NOMO-1 treated with dmso at 0.1 percent for 144 hours (cell line): ENCODE results near the gene FBXO4.

Experiments used
- DNase-seq: peaks from one replicate; lab custom pipeline; 2025; ENCODE audit not compliant: unreplicated experiment; lab: John Stamatoyannopoulos, UW

Gene FBXO4, protein sequence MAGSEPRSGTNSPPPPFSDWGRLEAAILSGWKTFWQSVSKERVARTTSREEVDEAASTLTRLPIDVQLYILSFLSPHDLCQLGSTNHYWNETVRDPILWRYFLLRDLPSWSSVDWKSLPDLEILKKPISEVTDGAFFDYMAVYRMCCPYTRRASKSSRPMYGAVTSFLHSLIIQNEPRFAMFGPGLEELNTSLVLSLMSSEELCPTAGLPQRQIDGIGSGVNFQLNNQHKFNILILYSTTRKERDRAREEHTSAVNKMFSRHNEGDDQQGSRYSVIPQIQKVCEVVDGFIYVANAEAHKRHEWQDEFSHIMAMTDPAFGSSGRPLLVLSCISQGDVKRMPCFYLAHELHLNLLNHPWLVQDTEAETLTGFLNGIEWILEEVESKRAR

DNA sequence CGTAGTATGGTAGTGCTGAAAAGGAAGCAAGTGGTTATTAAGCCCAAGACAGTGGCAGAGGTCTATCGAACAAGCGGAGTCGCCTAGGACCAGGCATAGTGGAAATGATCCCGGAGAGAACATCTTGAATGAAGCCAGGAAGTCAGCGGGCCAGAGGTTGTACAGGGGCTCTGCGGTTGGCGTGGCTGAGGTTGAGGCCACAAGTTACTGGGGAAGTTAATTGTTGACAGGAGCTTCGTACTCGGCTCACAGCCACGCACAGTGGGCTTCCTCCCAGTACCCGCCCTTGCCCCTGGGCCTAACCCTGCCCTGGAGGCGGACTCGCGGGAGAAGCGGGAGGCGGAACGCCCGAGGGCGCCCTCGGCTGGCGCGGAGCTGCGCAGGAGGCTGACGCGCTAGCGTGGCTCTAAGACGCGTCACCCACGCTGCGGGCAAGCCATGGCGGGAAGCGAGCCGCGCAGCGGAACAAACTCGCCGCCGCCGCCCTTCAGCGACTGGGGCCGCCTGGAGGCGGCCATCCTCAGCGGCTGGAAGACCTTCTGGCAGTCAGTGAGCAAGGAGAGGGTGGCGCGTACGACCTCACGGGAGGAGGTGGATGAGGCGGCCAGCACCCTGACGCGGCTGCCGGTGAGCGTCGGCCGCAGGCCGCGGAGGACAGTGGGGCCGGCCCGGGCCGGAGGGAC lies at the start of gene FBXO4:
TSS of gene FBXO4 (plus strand) at position 410 of the 683 bp plus-strand sequence. CDS start at position 439, 29 bp downstream.
- DNase-seq, result peak; percentile 96

- no peak for DNase-seq
Measured at GRCh38 chr5:41876678-41877077, 48.4 kb upstream of the FBXO4 start.

DNA sequence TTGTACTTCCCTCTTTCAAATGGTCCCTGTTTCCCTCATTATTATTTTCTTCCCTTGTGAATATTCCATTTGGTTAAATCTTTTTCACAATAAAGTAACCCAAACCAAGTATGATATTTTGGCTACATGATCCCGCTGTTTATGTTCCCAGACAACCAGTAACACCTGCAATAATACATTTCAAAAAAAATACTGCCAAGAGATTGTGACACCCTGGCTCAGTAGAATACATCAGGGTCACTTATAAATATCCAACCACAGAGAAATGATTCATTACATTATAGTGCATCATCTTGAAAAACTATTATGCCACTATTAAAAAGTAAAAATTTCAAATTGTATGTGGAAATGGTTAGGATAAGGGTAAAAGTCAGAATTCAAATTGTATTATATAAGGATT lies 47.7 kb upstream of the FBXO4 start:
- DNase-seq, result no peak

DNA sequence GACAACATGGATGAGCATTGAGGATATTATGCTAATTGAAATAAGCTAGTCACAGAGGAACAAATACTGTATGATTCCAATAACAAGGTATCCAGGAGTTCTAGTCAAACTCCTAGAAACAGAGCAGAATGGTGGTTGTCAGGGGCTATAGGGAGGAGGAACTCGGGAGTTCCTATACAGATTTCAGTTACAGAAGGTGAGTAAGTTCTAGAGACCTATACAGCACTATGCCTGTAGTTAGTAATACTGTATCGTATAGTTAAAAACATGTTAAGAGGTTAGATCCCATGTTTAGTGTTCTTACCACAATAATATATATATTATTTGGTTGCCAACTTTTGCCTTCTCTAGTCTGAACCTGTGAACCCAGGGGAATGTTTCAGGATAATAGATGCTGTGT lies 46.9 kb upstream of the FBXO4 start:
- no peak for DNase-seq

- no peak for DNase-seq
Measured at GRCh38 chr5:41878643-41879478, 46.2 kb upstream of the FBXO4 start.

DNA sequence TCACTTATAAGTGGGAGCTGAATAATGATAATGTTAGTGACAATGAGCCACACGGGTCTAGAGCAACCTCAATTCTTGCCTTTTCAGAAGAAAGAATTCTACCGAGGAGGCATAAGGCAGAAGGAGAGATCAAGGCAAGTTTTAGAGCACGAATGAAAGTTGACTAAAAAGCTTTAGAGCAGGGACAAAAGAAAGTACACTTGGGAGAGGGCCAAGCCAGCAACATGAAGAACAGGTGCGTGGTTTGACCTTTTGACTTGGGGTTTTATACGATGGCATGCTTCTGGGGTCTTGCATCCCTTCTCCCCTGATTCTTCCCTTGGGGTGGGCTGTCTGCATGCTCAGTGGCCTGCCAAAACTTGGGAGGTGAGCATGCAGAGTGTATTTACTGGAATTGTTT lies 42.3 kb upstream of the FBXO4 start:
- no peak for DNase-seq

GRCh38 chr5:41883243-41883642 lies 41.8 kb upstream of the FBXO4 start:
- DNase-seq, result no peak

DNA sequence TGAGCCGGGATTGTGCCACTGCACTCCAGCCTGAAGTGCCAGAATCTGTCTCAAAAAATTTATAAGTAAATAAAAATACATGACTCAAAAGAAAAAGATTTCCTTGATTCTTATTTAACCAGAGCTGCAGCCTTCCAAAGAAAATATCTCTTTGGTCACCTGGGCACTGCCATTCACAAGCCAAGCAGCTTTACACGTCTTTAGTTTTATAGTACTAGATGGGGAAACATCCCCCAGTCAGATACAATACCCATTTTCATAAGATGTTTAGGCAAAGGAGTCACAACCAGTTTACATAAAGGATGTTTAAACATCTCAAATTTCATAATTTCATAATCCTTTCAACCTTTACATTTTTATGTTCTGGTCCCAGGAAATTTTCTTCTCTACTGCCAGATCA lies 41.1 kb upstream of the FBXO4 start:
- DNase-seq, result no peak

- no peak for DNase-seq
Measured at GRCh38 chr5:41885286-41885685, 39.8 kb upstream of the FBXO4 start.

- no peak for DNase-seq
Measured at GRCh38 chr5:41891066-41891707, 33.9 kb upstream of the FBXO4 start.

- DNase-seq, result no peak
Measured at GRCh38 chr5:41892031-41892430, 33.0 kb upstream of the FBXO4 start.

GRCh38 chr5:41893074-41893851 lies 31.8 kb upstream of the FBXO4 start:
- no peak for DNase-seq

- DNase-seq, result no peak
Measured at GRCh38 chr5:41896230-41896629, 28.9 kb upstream of the FBXO4 start.

- no peak for DNase-seq
Measured at GRCh38 chr5:41903382-41903891, 21.6 kb upstream of the FBXO4 start.

DNA sequence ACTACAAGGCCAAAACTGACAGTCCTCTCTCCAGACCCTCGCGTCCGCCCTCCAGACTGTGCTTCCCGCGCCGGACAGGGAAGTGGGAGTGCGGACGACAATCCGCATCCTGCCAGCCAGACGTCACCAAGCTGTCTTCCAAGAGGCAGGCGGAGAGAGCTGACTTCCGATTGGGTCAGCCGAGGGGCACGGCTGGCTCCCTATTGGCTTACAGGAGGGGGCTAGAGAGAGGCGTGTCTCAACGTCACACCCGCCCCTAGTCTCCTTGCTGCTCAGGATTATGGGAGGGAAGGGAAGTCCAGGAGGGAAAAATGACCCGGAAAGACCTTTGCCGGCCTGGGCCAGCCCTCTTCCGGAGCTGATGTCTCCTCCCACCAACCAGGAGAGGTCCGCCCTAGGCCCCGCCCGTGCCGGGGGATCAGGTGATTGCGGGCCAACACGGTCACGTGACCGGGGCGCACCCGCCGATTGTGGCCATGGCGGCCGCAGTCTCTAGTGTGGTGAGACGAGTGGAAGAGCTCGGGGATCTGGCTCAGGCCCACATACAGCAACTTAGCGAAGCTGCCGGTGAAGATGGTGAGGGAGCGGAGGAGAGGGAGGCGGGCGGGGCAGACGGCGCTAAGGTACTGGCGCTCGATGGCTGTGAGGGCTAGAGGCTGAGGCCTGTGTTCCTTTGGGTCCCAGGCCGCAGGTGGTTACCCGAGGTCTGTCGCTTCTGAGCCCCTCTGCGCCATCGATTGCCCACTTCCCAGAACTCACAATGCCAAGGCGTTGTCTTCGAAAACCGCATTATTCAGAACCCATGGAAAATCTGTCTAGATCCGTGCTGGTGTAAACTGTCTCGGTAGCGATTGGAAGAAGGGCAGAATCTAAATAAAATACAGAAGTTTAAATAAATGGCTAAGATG lies 20.9 kb upstream of the FBXO4 start, which contains the start of gene RIMOC1:
TSS of gene RIMOC1 (plus strand) at position 453 of the 908 bp plus-strand sequence. CDS start at position 477, 24 bp downstream.
- DNase-seq, result peak; percentile 100

DNA sequence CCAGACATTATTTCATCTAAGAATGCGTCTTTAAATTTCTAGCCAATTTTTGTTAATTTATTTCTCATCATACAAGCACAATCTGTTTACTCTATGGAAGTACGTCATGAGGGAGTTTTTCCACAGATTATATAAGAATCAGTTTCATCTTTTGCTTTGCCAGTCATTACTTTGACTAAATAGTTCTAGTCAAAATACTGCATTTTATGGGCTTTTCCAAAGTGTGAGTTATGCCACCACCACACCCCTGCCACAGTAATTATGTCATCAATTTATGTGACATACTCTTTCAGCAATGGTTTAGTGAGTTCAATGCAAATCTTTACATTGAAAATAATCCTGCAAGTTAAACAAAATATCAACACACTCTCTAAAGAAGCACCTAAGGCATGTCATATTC lies 18.9 kb upstream of the FBXO4 start:
- no peak for DNase-seq

DNA sequence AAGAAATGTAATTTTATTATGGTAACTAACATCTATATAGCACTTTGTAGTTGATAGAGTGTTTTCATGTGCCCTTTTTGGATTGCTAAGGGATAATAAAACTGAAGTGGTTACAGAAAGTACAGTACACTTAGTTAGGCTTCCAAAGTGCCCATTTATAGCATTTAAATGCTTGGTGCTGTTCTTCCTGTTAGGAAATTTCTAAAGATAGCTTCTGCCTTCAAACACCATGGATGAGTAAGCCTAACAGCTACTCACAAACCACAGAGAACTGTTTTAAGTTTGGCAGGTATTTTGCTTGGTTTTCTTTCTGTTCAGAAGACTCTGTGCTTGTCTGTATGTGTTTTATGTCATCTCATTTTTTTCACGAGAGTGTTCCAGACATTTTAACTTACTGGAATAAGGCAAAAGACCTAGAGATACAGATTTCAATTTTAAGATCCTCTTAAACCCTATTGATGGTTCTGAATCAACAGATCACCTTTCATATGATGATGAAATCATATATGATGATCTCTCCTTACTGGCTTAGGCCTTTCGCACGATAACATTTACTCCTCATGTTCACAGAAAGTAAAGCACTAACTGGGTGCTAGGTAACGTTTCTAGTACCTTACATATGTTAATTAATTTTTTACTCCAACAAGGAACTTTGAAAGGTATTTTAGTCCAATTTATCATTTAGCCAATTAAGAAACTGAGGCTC lies 16.6 kb upstream of the FBXO4 start:
- DNase-seq, result no peak

DNA sequence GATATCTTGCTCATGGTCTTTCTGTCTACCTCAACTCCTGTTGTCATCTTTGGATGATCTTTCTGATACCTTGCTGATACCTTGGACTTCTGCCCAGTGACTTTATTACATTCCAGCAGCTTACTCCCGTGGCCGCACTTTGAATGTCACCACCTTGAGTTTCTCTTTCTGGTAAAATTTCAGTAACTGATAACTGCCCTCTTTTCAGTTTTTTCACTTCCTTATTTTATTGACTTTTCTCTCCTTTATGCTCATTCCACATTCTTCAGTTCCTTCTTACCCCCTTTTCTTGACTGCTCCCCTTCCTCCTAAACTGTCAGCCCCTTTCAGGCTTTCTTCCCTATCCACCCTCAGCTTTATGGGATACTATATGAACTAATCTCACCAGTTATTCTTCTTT lies 7.0 kb upstream of the FBXO4 start:
- DNase-seq, result peak; percentile 23
